ENCODE measurements around the gene RPUSD2.

Gene RPUSD2, protein sequence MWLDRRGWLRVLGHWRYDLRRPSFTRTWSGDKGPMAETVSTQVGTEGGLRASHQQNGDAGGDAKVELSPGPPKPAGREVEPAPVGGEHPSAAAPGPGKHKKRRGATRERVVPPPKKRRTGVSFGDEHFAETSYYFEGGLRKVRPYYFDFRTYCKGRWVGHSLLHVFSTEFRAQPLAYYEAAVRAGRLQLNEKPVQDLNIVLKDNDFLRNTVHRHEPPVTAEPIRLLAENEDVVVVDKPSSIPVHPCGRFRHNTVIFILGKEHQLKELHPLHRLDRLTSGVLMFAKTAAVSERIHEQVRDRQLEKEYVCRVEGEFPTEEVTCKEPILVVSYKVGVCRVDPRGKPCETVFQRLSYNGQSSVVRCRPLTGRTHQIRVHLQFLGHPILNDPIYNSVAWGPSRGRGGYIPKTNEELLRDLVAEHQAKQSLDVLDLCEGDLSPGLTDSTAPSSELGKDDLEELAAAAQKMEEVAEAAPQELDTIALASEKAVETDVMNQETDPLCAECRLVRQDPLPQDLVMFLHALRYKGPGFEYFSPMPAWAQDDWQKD

DNA sequence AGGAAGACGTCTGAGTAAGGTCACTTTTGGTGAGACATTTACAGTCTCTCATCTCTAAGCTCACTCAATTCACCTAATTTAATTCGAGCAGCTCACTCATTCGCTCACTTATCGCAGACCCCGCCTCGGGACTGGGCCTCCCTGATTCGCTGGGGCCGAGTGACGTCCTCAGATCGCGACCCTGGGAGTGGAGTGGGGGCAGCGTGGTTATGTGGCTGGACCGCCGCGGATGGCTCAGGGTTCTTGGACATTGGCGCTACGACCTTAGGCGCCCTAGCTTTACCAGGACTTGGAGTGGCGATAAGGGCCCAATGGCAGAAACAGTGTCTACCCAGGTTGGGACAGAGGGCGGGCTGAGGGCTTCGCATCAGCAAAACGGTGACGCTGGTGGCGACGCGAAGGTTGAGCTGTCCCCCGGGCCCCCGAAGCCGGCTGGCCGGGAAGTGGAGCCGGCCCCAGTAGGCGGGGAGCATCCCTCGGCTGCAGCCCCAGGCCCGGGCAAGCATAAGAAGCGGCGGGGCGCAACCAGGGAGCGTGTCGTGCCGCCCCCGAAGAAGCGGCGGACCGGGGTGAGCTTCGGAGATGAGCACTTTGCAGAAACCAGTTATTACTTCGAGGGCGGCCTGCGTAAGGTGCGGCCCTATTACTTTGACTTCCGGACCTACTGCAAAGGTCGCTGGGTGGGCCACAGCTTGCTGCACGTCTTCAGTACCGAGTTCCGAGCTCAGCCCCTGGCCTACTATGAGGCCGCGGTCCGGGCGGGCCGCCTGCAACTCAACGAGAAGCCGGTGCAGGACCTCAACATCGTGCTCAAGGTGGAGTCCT is at the start of gene RPUSD2:
Gene RPUSD2, plus strand, starts transcription at position 171 of the 825 bp plus-strand sequence. Its CDS starts 39 bp downstream, at position 210.
- DNase-seq = peak; percentile 49

DNA sequence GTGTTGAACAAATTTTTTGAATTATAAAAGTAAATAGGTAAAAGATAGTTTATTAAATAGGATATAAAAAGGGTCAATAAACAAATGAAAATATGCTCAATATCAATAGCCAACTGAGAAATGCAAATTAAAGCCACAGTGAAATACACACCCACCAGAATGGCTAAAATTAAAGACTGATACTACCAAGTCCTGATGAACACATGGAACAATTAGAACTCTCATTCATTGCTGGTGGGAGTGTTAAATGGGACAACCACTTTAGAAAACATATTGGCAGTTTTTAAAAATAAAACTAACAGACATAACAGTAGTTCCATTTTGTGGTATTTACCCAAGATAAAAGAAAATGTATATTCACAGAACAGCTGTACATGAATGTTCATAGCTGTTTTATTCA is 45.5 kb upstream of the RPUSD2 start:
- no peak for DNase-seq

DNA sequence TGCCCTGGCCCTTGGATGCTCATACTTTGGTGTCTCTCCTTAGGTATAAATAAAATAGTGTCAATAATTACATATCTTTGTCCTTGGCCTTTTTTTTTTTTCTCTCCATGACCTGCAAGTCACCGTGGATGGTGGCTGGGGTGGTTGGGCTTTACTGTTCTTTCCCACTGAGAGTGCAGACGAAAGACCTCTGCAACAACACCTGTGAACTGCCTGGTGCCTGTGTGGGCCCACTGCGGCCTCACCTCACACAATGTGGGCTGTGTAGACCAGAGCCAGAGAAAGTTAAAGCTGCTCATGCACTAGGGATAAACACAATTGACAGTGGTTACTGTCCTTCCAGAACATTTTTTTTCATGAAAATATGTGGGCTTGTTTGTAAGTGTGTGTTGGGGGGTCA is 43.2 kb upstream of the RPUSD2 start:
- no peak for DNase-seq

DNA sequence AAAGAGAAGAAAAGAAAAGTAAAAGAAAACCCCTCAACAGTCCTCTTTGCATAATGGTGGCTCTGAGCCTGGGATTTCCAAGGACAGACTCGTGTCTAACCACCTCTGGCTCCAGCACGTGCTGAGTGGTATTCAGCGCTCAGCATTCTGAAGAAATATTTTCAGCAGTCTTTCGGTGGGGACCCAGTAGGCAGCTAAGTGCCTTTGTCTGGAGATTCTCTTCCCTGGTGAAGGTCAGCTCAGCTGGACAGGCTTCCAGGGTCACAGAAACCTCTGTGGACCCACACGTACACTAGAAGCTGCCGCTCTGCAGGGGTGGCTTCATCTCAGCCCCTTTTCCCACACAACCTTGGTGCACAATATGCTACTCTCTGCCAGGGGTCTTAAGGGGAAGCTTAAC is 40.3 kb upstream of the RPUSD2 start:
- DNase-seq = no peak

DNA sequence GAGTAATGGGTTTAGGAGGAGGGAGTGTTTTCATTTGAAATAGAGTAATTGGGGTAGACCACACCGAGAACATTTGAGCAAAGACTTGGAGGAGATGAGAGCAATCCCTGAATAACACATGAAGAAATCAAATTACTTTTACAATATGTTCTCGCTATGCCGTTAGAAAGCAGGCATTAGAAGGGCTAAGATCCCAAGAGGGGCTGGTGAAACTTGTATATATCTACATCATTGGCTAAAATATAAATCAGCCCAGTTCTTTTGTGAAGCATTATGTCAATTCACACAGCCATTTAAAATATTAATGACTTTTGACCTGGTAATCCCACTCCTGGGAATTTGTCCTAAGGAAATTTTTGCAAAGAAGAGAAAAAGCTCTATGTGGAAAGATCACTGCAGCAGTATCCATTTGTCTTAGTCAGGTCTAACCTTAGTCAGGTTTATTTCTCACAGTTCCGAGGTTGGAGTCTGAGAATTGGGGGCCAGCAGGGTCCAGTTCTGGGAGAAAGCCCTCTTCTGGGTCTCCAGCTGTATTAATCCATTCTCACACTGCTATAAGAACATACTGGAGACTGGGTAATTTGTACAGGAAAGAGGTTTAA is 35.2 kb upstream of the RPUSD2 start:
- DNase-seq = no peak

DNA sequence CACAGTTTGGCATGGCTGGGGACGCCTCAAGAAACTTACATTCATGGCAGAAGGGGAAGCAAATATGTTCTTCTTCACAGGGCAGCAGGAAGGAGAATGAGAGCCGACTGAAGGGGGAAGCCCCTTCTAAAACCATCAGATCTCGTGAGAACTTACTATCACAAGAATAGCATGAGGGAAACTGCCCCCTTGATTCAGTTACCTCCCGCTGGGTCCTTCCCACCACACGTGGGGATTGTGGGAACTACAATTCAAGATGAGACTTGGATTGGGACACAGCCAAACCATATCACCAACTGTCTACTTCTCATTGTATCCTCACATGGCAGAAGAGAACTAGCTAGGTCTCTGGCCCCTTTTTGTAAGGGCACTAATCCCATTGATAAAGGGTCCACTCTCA is 34.7 kb upstream of the RPUSD2 start:
- no peak for DNase-seq

DNA sequence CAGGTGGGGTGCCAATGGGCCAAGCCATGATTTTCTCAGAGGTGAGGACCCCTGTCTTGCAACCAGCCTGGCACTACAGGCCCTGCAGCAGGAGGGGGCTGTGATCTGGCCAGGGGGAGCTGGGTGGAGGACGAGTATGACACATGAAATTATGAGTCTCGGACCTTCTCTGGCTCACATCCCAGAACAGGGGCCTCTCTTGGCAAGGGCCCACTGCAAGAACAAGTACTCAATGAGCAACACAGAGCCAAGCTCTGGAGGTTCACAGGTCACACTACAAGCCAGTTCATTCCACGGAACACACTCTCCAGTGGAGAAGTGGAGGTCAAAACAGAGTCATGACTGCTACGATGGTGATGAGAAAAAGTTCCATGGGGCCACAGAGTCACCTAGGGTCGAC is 32.6 kb upstream of the RPUSD2 start:
- DNase-seq = no peak

DNA sequence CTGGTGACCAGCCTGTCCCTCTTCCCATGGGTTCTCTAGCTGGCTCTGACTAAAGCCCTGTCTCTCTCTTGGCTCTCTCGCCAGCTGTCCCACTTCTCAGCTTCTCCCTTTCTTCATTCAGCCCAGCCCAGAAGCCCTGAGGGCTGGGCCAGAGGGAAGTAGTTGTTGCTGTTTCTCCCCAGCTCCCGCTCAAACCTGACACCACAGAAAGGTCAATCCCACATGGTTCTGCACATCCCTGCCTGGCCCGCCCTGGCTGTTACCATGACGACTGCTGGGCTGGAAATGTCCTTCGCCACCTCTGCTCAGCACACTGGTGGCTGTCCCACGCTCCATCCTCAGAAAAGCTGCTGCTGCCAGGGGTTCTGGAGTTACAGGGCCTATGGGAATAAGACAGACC is 30.1 kb upstream of the RPUSD2 start:
- DNase-seq = no peak

DNA sequence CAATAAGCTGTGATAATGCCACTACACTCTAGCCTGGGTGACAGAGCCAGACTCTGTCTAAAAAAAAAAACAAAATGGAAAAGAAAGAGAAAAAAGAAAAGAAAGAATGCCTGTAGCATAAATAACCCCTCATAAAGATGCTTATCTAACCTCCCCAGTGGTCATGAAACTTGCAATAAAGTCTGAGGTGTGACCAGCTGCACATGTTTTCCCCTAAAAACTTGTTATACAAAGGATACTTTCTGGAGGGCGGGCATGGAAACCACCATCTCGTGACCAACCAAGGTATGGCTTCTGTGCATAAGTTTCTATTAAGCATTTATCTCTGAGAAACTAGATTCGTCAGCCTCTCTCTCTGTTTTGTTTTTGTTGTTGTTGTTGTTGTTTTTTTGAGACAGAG is 26.0 kb upstream of the RPUSD2 start:
- DNase-seq = no peak

DNA sequence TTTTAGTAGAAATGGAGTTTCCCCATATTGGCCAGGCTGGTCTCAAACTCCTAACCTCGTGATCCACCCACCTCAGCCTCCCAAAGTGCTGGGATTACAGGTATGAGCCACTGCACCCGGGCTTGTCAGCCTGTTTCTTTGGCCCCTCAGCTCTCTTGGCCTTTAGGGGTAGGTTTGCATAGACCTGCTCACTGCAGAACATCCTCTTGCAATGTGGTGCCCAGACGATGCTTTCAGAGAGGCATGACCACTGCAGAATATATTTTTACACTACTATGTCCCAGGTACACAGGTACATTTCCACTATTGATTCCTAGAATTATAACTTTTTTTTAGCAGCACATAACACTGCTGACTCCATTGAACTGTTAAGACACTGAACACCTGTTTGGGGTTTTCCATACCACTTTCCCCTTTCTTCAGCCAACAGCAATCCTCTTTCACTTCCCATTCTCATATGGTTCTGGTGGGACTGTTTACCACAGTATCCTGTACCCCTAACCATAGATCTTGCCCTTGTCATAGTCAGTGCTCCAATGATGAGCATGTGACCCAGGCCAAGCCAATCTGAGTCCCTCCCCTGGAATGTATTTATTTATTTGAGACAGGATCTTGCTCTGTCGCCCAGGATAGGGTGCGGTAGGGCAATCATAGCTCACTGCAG is 25.3 kb upstream of the RPUSD2 start:
- no peak for DNase-seq

DNA sequence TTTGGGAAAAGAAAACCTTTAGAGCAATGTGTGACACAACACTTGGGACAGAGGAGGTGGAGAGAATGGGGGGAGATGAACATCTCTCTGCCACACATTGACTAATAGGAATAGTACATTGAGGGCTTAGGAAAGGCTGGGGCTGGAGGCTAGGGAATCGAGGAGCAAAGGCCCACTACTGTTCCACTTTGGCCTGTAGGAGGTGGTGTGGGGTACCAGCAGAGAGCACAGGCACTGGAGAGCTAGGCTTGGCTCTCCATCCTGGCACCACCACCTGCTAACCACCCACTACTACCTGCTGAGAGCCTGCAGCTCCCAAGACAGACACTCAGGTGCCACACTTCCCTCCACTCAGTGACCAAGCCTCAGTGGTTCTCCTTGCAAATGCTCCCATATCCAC is 23.6 kb upstream of the RPUSD2 start:
- DNase-seq = no peak

DNA sequence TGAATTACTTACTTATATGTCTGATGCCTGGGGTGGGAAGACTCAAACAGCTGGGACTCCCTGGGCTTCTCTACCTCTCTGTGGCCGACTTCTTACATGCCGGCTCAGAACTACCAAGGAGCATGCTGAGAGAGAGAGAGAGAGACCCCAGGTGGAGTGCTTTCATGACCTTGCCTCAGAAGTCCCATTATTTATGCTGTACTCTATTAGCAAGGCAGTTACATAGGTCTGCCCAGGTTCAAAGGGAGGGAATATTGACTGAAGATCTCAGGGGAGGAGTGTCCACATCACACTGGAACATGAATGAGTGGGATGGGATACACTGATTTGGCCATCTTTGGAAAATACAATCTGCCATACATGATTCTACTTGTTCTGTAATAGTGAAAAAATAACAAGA is 20.5 kb upstream of the RPUSD2 start:
- no peak for DNase-seq

DNA sequence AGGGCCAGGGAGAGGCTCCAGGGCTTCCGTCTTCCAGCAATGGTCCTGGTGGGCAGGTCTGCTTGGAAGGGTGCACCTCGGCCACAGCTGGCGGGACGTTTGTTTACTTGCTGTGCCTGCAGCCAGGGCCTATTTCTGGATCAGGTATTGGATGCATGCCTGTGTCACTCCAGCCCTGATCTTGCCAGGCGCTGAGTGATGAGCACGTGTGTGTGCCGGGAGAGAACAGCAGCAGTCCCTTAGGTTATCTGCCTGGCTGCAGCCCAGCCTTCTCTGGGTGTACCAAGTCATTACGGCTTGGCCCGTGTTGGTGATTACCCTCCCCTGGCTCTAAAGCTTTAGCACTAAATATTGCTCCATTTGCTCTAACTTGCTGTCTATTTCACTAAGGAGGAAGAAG is 19.2 kb upstream of the RPUSD2 start:
- no peak for DNase-seq

DNA sequence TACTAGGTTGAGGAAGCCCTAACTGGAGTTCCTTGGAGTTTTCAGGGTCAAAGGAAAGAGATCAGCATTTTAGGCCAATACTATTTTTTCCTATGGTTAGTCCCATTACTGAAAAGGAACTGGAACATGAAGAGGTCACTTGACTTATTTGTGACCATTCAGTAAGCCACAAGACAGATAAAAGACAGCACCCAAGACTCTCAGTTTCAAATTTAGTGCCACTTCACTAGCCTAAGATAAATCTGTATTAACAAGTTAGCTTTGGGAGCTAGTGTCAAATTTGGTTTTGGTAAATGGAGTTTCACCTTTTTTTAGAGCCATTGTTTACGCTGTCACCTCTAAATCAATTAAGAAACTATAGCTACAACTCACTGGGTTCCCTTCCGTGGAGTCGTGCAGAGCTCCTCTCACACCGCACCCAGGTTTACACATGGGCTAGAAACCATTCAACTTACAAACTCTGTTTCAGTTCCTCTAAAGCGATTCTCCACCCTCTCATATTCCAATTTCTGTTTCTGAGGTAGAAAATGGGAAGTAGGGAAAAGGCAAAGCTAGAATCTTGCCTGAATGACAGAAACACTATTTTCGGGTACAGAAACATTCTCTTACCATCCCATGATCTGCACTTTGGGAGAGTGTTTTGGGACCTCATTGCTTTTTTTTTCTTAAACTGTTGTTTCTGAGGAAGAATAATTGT is 18.6 kb upstream of the RPUSD2 start:
- DNase-seq = no peak

DNA sequence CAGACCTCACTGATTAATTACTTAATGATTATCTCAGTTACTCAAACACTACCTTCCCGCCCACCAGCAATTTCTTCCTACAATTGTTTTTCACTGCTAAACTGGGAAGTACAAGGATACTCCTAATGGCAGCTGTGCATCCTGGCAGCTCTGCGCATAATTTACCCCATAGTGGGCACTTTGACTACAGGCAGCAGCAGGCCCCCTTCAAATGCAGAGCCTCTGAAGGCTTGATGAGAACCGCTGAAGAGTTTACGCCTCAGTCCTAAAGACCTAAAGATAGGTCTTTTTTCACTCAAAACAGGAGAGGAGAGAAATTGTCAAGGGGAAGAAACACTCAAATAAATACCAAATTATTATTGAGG is 15.0 kb upstream of the RPUSD2 start:
- DNase-seq = no peak

DNA sequence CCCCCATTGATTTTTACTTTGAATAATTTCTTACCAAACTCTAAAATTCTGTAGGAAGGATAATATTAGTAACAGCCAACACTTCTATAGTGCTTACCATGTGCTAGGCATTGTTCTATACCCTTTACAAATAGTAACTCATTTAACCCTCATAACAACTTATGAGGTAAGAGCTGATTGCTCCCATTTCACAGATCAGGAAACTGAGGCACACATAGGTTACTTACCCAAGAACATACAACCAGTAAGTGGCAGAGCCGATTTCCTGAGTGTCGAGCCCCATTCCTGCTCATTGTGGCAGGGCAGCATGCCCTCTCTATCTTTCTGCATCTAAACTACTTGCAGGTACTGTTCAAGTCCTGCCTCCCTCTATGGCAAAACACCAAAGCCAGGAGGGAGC is 13.2 kb upstream of the RPUSD2 start:
- no peak for DNase-seq

DNA sequence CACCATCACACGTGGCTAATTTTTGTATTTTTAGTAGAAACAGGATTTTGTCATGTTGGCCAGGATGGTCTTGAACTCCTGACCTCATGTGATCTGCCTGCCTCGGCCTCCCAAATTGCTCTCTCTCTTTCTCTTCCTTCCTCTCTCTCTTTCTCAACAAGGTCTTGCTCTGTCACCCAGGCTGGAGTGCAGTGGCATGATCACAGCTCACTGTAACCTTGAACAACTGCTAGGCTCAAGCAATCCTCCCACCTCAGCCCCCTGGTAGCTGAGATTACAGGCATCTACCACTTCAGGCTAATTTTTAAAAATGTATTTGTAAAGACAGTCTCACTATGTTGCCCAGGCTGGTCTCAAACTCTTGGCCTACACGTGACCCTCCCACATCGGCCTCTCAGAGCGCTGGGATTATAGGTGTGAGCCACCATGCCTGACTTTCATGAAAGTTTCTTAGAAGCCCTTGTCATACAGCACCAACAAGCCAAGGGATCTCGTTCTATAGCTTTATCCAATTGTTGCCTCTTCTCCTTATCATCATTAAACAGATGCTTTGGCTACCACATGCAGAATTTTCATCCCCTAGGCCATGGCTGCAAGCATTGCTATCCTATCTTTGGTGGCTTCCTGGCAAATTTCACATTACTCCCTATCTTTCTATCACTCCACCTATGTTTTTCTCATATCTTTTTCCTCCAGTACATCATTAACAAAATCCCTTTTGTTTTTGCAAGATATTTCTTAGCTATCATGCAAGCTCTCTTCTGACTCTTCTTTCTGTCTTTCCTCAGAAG is 10.0 kb upstream of the RPUSD2 start:
- no peak for DNase-seq

DNA sequence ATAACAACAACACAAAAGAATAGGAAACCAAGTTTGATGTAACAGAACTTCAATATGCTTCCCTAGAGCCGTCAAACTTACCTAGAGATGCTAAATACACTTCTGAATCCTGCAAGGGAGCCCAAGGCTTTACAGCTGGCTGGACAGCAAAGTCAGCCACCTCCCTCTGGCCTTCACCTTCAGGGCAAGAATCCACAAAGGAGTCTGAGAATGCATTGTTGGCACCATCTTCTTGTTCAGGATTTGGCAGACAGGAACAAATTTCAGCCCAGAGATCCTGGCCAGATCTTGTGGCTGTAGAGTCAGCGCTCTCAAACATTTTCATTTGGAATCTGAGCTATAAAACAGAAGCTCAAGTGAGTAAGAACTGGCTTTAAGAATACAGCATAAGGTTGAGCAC is 6.4 kb upstream of the RPUSD2 start:
- no peak for DNase-seq

DNA sequence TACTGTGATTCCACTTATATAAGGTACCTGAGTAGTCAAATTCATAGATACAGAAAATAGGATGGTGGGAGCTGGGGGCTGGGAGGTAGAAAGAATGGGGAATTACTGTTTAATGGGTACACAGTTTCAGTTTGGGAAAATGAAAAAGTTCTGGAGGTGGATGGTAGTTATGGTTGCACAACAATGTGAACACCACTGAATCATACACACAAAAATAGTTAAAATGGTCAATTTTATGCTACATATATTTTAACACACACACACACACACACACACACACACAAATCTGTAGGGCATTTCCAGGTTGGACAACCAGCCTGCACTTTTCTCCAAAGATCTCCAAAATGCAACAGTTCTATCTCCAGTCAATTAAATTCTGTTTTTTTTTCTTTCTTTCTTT is 5.7 kb upstream of the RPUSD2 start:
- no peak for DNase-seq

DNA sequence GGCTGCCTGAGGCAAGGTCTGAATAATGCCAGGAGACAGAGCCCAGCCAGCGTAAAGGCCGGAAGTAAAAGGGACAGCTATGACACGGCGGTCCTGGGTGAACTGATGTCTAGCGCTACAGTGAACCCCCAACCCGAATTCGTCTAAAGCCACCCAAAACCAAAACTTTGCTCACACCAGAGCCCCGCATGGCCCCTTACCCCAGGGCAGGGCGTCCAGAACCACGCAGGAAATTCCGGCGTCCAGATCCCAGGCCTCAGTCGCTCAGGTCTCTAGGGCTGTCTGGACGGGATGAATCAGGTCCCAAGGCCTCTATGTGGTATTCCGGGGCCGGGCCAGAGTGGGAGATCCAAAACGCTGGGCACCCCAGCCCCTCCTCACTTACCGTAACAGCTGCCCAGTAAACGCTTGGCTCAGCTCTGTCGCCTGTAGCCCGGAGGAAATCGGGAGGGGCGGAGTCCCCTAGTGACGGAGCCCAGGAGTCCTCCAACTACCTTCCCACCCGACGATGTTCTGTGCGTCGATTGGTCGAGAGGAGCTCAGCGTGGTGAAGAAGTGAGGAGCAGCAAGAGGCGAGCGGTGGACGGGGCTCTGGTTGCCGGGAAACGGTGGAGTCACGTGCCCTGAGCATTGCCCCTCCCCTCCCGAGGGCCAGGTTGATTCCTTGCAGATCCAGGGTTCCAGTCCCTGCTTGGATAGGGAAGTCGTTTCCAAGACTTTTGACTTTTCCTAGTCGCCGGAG is 4.3 kb upstream of the RPUSD2 start, which contains the start of gene CCDC32:
Gene CCDC32, minus strand, starts transcription at position 452 of the 742 bp plus-strand sequence. CDS start 2,027 bp downstream, outside the sequence.
- DNase-seq = peak; percentile 95

All from DMS 273 treated with DMSO at 0.1 percent for 48 hours (cell line).